Common myeloid progenitor, CD34-positive (primary cell): Measurements from ENCODE around the gene DOP1B.
A peak's percentile ranks its signal among the peaks of the same experiment; 100 is the strongest.
"Not testable (repeated sequence)": the region's sequence is repeated elsewhere in the genome, so short reads cannot be mapped to it uniquely, and the experiment has no call there.

Source experiments
- CTCF ChIA-PET: fragments of 350-600 bp; sonication (Branson Sonifier 250); formaldehyde crosslinking; loops from one replicate; lab custom pipeline; 2021; ENCODE audit warnings: antibody characterized with exemption; lab: Charles Lee
- POLR2A ChIA-PET: fragments of 350-600 bp; sonication (Branson Sonifier 250); formaldehyde crosslinking; loops from one replicate; lab custom pipeline; 2021; ENCODE audit warnings: antibody characterized with exemption; lab: Charles Lee
- DNase-seq, 3 donors: peaks; one replicate each; pipeline versions ENCODE4 v3.0.0 to v3.0.0-alpha.2; 2013
- H3K27ac ChIP-seq, 2 experiments: 1 replicate in 1 of 2; 2 replicates in 1 of 2; pipeline ENCODE4 v1.7.0; 2013; ENCODE audit warnings: inconsistent platforms in 2 of 2, low read length in 2 of 2, mild to moderate bottlenecking in 2 of 2, low read depth in 1 of 2, moderate library complexity in 1 of 2; ENCODE audit not compliant: severe bottlenecking in 2 of 2, insufficient read depth in 1 of 2, poor library complexity in 1 of 2
- H3K27me3 ChIP-seq, 5 experiments: replicated peaks in 2 of 5; 1 replicate in 3 of 5; 2 replicates in 2 of 5; pipeline versions ENCODE4 v1.6.1 to v1.7.0; 2013; ENCODE audit warnings: low read length in 4 of 5, mild to moderate bottlenecking in 2 of 5, moderate library complexity in 2 of 5, inconsistent platforms in 1 of 5; ENCODE audit not compliant: insufficient read depth in 5 of 5, control insufficient read depth in 4 of 5
- H3K36me3 ChIP-seq, 4 experiments: 1 replicate in 2 of 4; 2 replicates in 2 of 4; pipeline versions ENCODE4 v1.6.1 to v1.7.0; 2013; ENCODE audit warnings: low read length in 3 of 4, control low read depth in 1 of 4, mild to moderate bottlenecking in 1 of 4; ENCODE audit not compliant: control insufficient read depth in 4 of 4, insufficient read depth in 4 of 4
- H3K4me1 ChIP-seq, 4 experiments: 1 replicate in 3 of 4; 2 replicates in 1 of 4; pipeline versions ENCODE4 v1.6.1 to v1.7.1; 2013; ENCODE audit warnings: low read length in 3 of 4, mild to moderate bottlenecking in 3 of 4, control low read depth in 1 of 4, inconsistent platforms in 1 of 4, moderate library complexity in 1 of 4; ENCODE audit not compliant: control insufficient read depth in 4 of 4, insufficient read depth in 4 of 4; ENCODE audit errors: control extremely low read depth in 1 of 4
- H3K4me3 ChIP-seq, 7 experiments: 1 replicate in 4 of 7; 2 replicates in 3 of 7; pipeline versions ENCODE4 v1.5.1 to v1.7.0; 2013; ENCODE audit warnings: mild to moderate bottlenecking in 7 of 7, low read length in 6 of 7, moderate library complexity in 6 of 7, inconsistent platforms in 2 of 7, low read depth in 2 of 7, control low read depth in 1 of 7; ENCODE audit not compliant: insufficient read depth in 4 of 7, control insufficient read depth in 1 of 7; ENCODE audit errors: extremely low read depth in 1 of 7
- H3K9me3 ChIP-seq, 5 experiments: 1 replicate in 4 of 5; 2 replicates in 1 of 5; pipeline versions ENCODE4 v1.6.1 to v1.7.1; 2013; ENCODE audit warnings: low read length in 4 of 5, mild to moderate bottlenecking in 2 of 5, inconsistent platforms in 1 of 5, low read depth in 1 of 5, moderate library complexity in 1 of 5; ENCODE audit not compliant: control insufficient read depth in 4 of 5, insufficient read depth in 2 of 5; ENCODE audit errors: control extremely low read depth in 1 of 5
- WGBS: methylation state at CpG from one replicate; pipeline ENCODE4 v1.1.5; 2013; ENCODE audit not compliant: insufficient coverage; 5-methylcytosine and 5-hydroxymethylcytosine counted together

Gene DOP1B

DNA sequence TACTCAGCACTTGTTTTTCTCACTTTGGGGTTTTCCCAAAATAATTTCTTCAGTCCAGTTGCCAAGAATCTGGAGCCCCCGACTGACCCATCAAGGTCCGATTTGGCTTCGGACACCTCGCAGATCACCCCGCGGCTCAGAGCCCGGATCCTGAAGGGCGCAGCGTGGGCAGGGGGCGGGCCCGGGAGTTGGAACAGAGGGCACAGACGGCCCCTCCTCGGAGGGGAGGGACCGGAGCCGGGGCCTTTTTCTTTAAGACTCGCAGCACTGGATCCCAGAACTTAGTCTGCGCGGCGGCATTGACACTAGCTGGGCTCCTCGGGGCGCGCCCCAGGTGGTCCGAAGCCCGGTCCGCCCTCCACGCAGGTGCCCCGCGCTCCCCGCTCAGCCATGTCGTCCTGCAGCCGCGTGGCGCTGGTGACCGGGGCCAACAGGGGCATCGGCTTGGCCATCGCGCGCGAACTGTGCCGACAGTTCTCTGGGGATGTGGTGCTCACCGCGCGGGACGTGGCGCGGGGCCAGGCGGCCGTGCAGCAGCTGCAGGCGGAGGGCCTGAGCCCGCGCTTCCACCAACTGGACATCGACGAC lies 21.7 kb upstream of the DOP1B start, which contains the start of gene CBR3:
Gene CBR3 (plus strand): TSS at position 277 of the 588 bp plus-strand sequence. CDS start 114 bp downstream, at position 391.
- Histone ChIP-seq H3K27me3 (peaks cover 0 to 13% (median 0%) of the 10 kb centered on the region in 5 experiments), H3K36me3 (peaks cover 0 to 2% (median 0%) of the 10 kb centered on the region in 4 experiments), H3K9me3 (no peaks in the 10 kb centered on the region), H3K4me3 (peak within 1 kb of the TSS; percentile 64 to 93 (median 82)), H3K4me1 (peaks cover 3 to 30% (median 25%) of the 10 kb centered on the region in 4 experiments), H3K27ac (peak within 1 kb of the TSS in 1 of 2 experiments; percentile 36)
- 0% methylated on average over 47 of the region's 53 CpGs for WGBS
- peak in 2 of 3 donors; percentile 47 to 58 for DNase-seq
- ChIA-PET POLR2A (no interaction called here), CTCF (interaction anchor here (0.5 to 2.9 kb wide), 3 partner anchors 18 to 51 kb away, joined by 3 to 7 read pairs (median 4); no protein-coding TSS in a partner anchor)

DNA sequence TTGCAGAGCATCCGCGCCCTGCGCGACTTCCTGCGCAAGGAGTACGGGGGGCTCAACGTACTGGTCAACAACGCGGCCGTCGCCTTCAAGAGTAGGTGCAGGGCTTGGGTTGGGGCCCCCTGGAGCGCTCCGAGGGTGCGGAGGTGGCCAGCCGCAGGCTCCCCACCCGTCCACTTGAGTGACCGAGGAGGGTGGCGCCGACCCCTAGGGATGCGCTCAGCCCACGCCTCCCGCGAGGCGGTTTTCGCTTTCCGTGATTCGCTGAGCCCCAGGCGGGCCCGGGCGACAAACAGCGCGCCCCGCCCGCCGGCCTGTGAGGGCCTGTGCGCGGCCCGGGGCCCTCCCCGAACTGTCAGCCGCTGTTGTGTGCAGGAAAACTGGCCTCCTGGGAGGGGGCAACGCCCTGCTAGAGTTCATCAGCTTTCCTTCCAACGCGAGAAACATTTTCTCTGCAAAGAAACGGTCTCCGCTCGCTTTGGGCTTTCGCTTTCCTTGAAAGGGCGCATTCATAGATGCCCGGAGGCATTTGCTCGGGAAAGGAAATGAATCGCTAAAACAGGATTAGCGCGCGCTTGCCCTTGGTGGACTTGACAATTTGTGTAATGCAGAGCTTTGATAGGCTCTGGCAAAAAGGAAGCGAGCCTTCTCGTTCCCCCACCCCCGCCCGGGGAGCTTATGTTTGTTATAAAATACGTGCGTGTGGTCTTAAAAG lies 21.1 kb upstream of the DOP1B start:
- H3K36me3 ChIP-seq, result peaks cover 0 to 2% (median 0%) of the 10 kb centered on the region in 4 experiments
- H3K4me3 ChIP-seq, result peak overlapping the region; percentile 64 to 93 (median 82)
- no peaks in the 10 kb centered on the region for H3K9me3 ChIP-seq
- peaks cover 0 to 13% (median 0%) of the 10 kb centered on the region in 5 experiments for H3K27me3 ChIP-seq
- ChIA-PET POLR2A (no interaction called here), CTCF (interaction anchor here (0.5 to 2.9 kb wide), 4 partner anchors 8 to 50 kb away, joined by 3 to 7 read pairs (median 5); no protein-coding TSS in a partner anchor)
- 0% methylated on average over 55 of the region's 60 CpGs for WGBS
- peak; percentile 40 to 68 (median 58) for DNase-seq
- H3K4me1 ChIP-seq, result peaks cover 3 to 28% (median 23%) of the 10 kb centered on the region in 4 experiments
- peak overlapping the region in 1 of 2 experiments; percentile 36 for H3K27ac ChIP-seq

DNA sequence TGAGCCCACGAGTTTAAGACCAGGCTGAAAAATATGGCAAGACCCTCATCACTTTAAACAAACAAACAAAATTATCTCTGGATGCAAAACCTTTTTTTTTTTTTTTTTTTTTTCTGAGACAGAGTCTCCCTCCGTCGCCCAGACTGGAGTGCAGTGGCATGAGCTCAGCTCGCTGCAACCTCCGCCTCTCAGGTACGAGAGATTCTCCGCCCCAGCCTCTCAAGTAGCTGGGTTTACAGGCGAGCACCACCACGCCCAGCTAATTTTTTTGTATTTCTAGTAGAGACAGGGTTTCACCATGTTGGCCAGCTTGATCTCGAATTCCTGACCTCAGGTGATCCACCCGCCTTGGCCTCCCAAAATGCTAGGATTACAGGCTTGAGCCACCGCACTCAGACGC lies 16.8 kb upstream of the DOP1B start:
- H3K27ac ChIP-seq, DNase-seq, H3K4me3 ChIP-seq, H3K9me3 ChIP-seq, POLR2A ChIA-PET, H3K36me3 ChIP-seq, H3K27me3 ChIP-seq: not testable (repeated sequence)
- H3K4me1 ChIP-seq, result peaks cover 0 to 20% (median 11%) of the 10 kb centered on the region in 4 experiments
- CTCF ChIA-PET, result interaction anchor here (0.7 to 11.6 kb wide), 7 partner anchors 10 to 191 kb away, joined by 3 to 104 read pairs (median 3); no protein-coding TSS in a partner anchor
- 97% methylated on average over 12 of the region's 13 CpGs for WGBS

DNA sequence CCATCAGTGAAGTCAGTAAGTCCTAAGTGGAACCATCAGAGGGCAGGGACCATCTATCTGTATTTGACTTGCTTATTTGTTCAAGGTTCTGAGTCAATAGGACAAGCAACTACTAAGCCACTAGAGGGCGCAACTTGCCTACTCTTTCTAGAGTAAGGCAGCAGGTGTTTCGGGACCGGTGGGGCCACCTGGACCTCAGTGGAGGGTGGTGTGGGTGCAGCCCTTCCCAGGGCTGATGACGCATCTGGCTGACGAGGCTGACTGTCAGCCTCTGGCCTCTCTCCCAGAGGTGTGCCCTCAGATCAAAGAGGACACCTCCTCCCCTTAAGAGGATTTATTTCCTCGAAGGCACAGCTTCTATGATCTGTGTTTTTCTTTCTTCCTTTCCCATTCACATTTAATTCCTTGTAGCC lies 15.1 kb upstream of the DOP1B start:
- WGBS, result 15% methylated on average over 5 of the region's 6 CpGs
- DNase-seq, result peak; percentile 91 to 94 (median 93)
- H3K4me3 ChIP-seq, result no peak overlapping the region
- peaks cover 0 to 7% (median 2%) of the 10 kb centered on the region in 4 experiments for H3K36me3 ChIP-seq
- no peak overlapping the region for H3K27ac ChIP-seq
- peaks cover 0 to 2% (median 1%) of the 10 kb centered on the region in 4 experiments for H3K4me1 ChIP-seq
- no peaks in the 10 kb centered on the region for H3K27me3 ChIP-seq
- no peaks in the 10 kb centered on the region for H3K9me3 ChIP-seq
- POLR2A ChIA-PET, result no interaction called here
- CTCF ChIA-PET, result interaction anchor here (0.7 to 11.6 kb wide), 16 partner anchors 9 to 1514 kb away, joined by 3 to 104 read pairs (median 6); no protein-coding TSS in a partner anchor

DNA sequence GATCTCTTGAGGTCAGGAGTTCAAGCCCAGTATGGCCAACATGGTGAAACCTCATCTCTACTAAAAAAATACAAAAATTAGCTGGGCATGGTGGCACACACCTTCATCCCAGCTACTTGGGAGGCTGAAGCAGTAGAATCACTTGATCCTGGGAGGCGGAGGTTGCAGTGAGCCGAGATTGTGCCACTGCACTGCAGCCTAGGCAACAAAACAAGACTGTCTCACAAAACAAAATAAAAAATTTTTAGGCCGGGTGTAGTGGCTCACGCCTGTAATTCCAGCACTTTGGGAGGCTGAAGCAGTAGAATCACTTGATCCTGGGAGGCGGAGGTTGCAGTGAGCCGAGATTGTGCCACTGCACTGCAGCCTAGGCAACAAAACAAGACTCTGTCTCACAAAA lies 12.4 kb upstream of the DOP1B start:
- CTCF ChIA-PET, result interaction anchor here (0.9 to 11.6 kb wide), 4 partner anchors 9 to 192 kb away, joined by 3 to 104 read pairs (median 6); no protein-coding TSS in a partner anchor
- H3K36me3 ChIP-seq, H3K4me3 ChIP-seq, H3K4me1 ChIP-seq, POLR2A ChIA-PET, H3K9me3 ChIP-seq, H3K27ac ChIP-seq, DNase-seq, H3K27me3 ChIP-seq: not testable (repeated sequence)
- WGBS, result no CpG with 5 or more reads among the region's 6 CpGs

DNA sequence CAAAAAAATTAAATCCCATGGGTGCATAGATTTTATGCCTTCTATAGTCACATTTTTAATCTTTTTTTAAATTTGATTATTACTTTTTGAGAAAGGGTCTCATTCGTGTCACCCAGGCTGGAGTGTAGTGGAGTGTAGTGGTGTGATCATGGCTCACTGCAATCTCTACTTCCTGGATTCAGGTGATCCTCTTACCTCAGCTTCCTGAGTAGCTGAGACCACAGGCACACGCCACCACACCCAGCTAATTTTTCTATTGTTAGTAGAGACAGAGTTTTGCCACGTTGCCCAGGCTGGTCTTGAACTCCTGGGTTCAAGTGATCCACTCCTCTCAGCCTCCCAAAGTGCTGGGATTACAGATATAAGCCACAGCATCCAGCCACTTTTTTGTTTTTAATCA lies 11.4 kb upstream of the DOP1B start:
- Histone ChIP-seq H3K27me3 (no peaks in the 10 kb centered on the region), H3K4me1 (peaks cover 8 to 17% (median 11%) of the 10 kb centered on the region in 4 experiments), H3K27ac (no peak overlapping the region), H3K36me3 (peaks cover 0 to 7% (median 1%) of the 10 kb centered on the region in 4 experiments), H3K9me3 (no peaks in the 10 kb centered on the region), H3K4me3 (no peak overlapping the region)
- CTCF ChIA-PET, result interaction anchor here (1.2 to 11.6 kb wide), 2 partner anchors 16 to 66 kb away, joined by 3 to 104 read pairs; no protein-coding TSS in a partner anchor
- DNase-seq, result no peak
- POLR2A ChIA-PET, result no interaction called here
- no CpG with 5 or more reads among the region's 3 CpGs for WGBS
